HCT116 (cell line): ENCODE results near the gene CARD14. TPM values are rescaled to one million over a fixed set of nuclear protein-coding genes. Genes with fewer than 3 reads are reported as not detected.

Experiments used
- ATAC-seq: fragments of 200-7000 bp; cut with Tn5 transposase; 2 replicates; pipeline ENCODE4 v1.9.1; 2020; ENCODE audit warnings: mild to moderate bottlenecking, moderate library complexity
- BruUV-seq: library from RNA; stranded (reverse); fragments of 400-500 nt; replicated peaks from 2 replicates; lab custom pipeline; 2021; lab: Mats Ljungman, UMichigan
- CTCF ChIA-PET: fragments of 300-600 bp; sonication (Branson Sonifier 250); formaldehyde crosslinking; loops from one replicate; lab custom pipeline; 2021; ENCODE audit warnings: antibody characterized with exemption; lab: Charles Lee
- POLR2A ChIA-PET: fragments of 300-600, 350-600 bp; sonication (Branson Sonifier 250); formaldehyde crosslinking; loops from one replicate; lab custom pipeline; 2021; ENCODE audit warnings: antibody characterized with exemption; lab: Charles Lee
- RAD21 ChIA-PET, 2 experiments: fragments of 300-600 bp; sonication (Branson Sonifier 250); formaldehyde crosslinking; loops; one replicate each; lab custom pipeline; 2023; ENCODE audit warnings: low total read pairs in 2 of 2; ENCODE audit not compliant: uncharacterized antibody in 2 of 2, unreplicated experiment in 2 of 2, low non-redundant PET in 1 of 2; lab: Charles Lee
- DNase-seq: peaks from one replicate; pipeline ENCODE4 v3.0.0-alpha.2; 2010; ENCODE audit warnings: low read depth, low spot score
- H2AFZ ChIP-seq: fragments of 200-600 bp; shearing (Covaris generic), sonication (generic); 2 replicates; pipeline ENCODE4 v1.6.1; 2017; ENCODE audit warnings: low read depth, mixed run types, mixed read lengths, antibody characterized with exemption, low read length; ENCODE audit not compliant: poor library complexity, severe bottlenecking
- H3K27ac ChIP-seq: 2 replicates; pipeline ENCODE4 v1.5.1; 2012; ENCODE audit warnings: low read depth, low read length
- H3K27me3 ChIP-seq: fragments of 200-600 bp; sonication (generic); 2 replicates; pipeline ENCODE4 v1.6.1; 2016; ENCODE audit warnings: mixed run types, low read length, mixed read lengths; ENCODE audit not compliant: insufficient read depth
- H3K36me3 ChIP-seq, 2 experiments: fragments of 200-500 bp in 1 of 2; fragments of 200-600 bp in 1 of 2; sonication (Bioruptor generic) in 1 of 2; sonication (generic) in 1 of 2; 2 replicates each; pipeline versions ENCODE4 v1.5.1 to v1.6.1; 2014 to 2016; ENCODE audit warnings: low read length in 2 of 2, inconsistent platforms in 1 of 2, mixed read lengths in 1 of 2, mixed run types in 1 of 2; ENCODE audit not compliant: insufficient read depth in 2 of 2, control insufficient read depth in 1 of 2
- H3K4me1 ChIP-seq, 2 experiments: fragments of 200-600 bp in 1 of 2; sonication (generic) in 1 of 2; 2 replicates each; pipeline versions ENCODE4 v1.5.1 to v1.6.1; 2012 to 2017; ENCODE audit warnings: low read length in 2 of 2, inconsistent platforms in 1 of 2, mild to moderate bottlenecking in 1 of 2, mixed read lengths in 1 of 2, mixed run types in 1 of 2, moderate library complexity in 1 of 2; ENCODE audit not compliant: insufficient read depth in 2 of 2, control insufficient read depth in 1 of 2
- H3K4me2 ChIP-seq: fragments of 200-600 bp; sonication (generic); 2 replicates; pipeline ENCODE4 v1.6.1; 2017; ENCODE audit warnings: mixed run types, low read length, mixed read lengths
- H3K4me3 ChIP-seq, 2 experiments: fragments of 200-600 bp in 1 of 2; sonication (generic) in 1 of 2; replicated peaks in 1 of 2; 2 replicates each; pipeline ENCODE4 v1.5.1; 2011 to 2016; ENCODE audit warnings: low read length in 2 of 2, control low read depth in 1 of 2, low read depth in 1 of 2, mild to moderate bottlenecking in 1 of 2, mixed read lengths in 1 of 2, mixed run types in 1 of 2
- H3K79me2 ChIP-seq: fragments of 200-600 bp; sonication (generic); 2 replicates; pipeline ENCODE4 v1.6.1; 2017; ENCODE audit warnings: mild to moderate bottlenecking, mixed run types, low read length, moderate library complexity, mixed read lengths; ENCODE audit not compliant: insufficient read depth
- H3K9ac ChIP-seq: fragments of 200-600 bp; sonication (generic); 2 replicates; pipeline ENCODE4 v1.6.1; 2016; ENCODE audit warnings: low read length, mixed read lengths
- H3K9me2 ChIP-seq: fragments of 200-600 bp; sonication (generic), shearing (Covaris generic); 2 replicates; pipeline ENCODE4 v1.6.1; 2017; ENCODE audit warnings: mixed run types, mild to moderate bottlenecking, moderate library complexity; ENCODE audit not compliant: insufficient read depth
- H3K9me3 ChIP-seq, 2 experiments: fragments of 200-500 bp in 1 of 2; fragments of 200-600 bp in 1 of 2; sonication (Bioruptor generic) in 1 of 2; sonication (generic) in 1 of 2; 2 replicates each; pipeline ENCODE4 v1.6.1; 2014 to 2017; ENCODE audit warnings: low read length in 2 of 2, mixed read lengths in 2 of 2, inconsistent platforms in 1 of 2, low read depth in 1 of 2, mild to moderate bottlenecking in 1 of 2, mixed run types in 1 of 2, moderate library complexity in 1 of 2; ENCODE audit not compliant: control insufficient read depth in 1 of 2, insufficient read depth in 1 of 2
- H4K20me1 ChIP-seq: fragments of 200-600 bp; sonication (generic), shearing (Covaris generic); 2 replicates; pipeline ENCODE4 v1.6.1; 2017; ENCODE audit warnings: mixed run types, mild to moderate bottlenecking, moderate library complexity; ENCODE audit not compliant: insufficient read depth
- ATF3 ChIP-seq: IDR thresholded peaks from 2 replicates; pipeline ENCODE4 v1.6.1; 2012
- CBX3 ChIP-seq: IDR thresholded peaks from 2 replicates; pipeline ENCODE4 v1.6.1; 2012; ENCODE audit warnings: low read depth
- CTCF ChIP-seq, 3 experiments: fragments of 200-600 bp in 1 of 3; sonication (generic) in 1 of 3; IDR thresholded peaks in 2 of 3; conservative IDR thresholded peaks in 1 of 3; 2 replicates each; pipeline ENCODE4 v1.5.1; 2012 to 2017; ENCODE audit warnings: low read depth in 2 of 3, low read length in 2 of 3, antibody characterized with exemption in 1 of 3, borderline replicate concordance in 1 of 3, control low read depth in 1 of 3, mild to moderate bottlenecking in 1 of 3, mixed read lengths in 1 of 3, mixed run types in 1 of 3, moderate library complexity in 1 of 3; ENCODE audit not compliant: insufficient read depth in 1 of 3
- POLR2AphosphoS5 ChIP-seq: IDR thresholded peaks from 2 replicates; pipeline ENCODE4 v1.6.1; 2011; ENCODE audit warnings: mild to moderate bottlenecking, low read depth, low read length, moderate library complexity
- SRF ChIP-seq: IDR thresholded peaks from 2 replicates; pipeline ENCODE4 v1.6.1; 2012; ENCODE audit warnings: low read depth
- ZFX ChIP-seq: fragments of 450-650 bp; IDR thresholded peaks from 2 replicates; pipeline ENCODE4 v1.6.1; 2017
- ZNF274 ChIP-seq: fragments of 200-500 bp; sonication (Bioruptor generic); IDR thresholded peaks from 2 replicates; pipeline ENCODE4 v1.6.1; 2014; ENCODE audit warnings: mild to moderate bottlenecking, low read depth, low read length, inconsistent platforms
- intact Hi-C: fragments of 100-400 bp; cut with micrococcal nuclease; formaldehyde crosslinking; loops from 2 replicates; pipeline ENCODE4 v1.10.0; 2022
- total RNA-seq: library from RNA; stranded (reverse); gene quantifications from one replicate; pipeline ENCODE4 v1.2.1, GENCODE V29; 2021; ENCODE audit not compliant: unreplicated experiment

Gene CARD14
- total RNA-seq, 1 experiment from 2014 or later, result 0.25 TPM

GRCh38 chr17:80224683-80225082, 54.9 kb downstream of the CARD14 start:
- H3K9ac ChIP-seq, result no peak overlapping the region
- H3K4me1 ChIP-seq, result peaks cover 4 to 8% of the 10 kb centered on the region in 2 experiments; a peak in 3 of 4 replicates
- DNase-seq, result no peak
- H3K4me3 ChIP-seq, result no peak overlapping the region
- no peaks in the 10 kb centered on the region for H3K36me3 ChIP-seq
- no peaks in the 10 kb centered on the region for H3K9me2 ChIP-seq
- CTCF ChIA-PET, result no interaction called here
- TF ChIP-seq ZFX (no peak), ZNF274 (no peak), CTCF (IDR thresholded peaks at IDR 0.05 in 2 of 3, conservative IDR thresholded peaks at IDR 0.05 in 1 of 3; ENCODE audit: borderline replicate concordance in 1 of 3, insufficient read depth in 1 of 3, low read depth in 2 of 3, low read length in 2 of 3) (no peak), SRF (no peak), ATF3 (no peak), POLR2AphosphoS5 (no peak)
- RAD21 ChIA-PET, result no interaction called here
- intact Hi-C loops, result no loop called here
- no peaks in the 10 kb centered on the region for H3K9me3 ChIP-seq
- H3K27me3 ChIP-seq, result no peaks in the 10 kb centered on the region
- H4K20me1 ChIP-seq, result no peaks in the 10 kb centered on the region
- POLR2A ChIA-PET, result no interaction called here
- peaks cover 4% of the 10 kb centered on the region for H3K79me2 ChIP-seq
- no peak overlapping the region for H3K27ac ChIP-seq
- no peak overlapping the region for H2AFZ ChIP-seq
- BruUV-seq, result no TSS peak
- no peak overlapping the region for H3K4me2 ChIP-seq
- no peak for ATAC-seq

- DNase-seq (no peak), ATAC-seq (no peak)
- TF ChIP-seq CBX3, result no peak
- peaks cover 4 to 8% of the 10 kb centered on the region in 2 experiments; a peak in 3 of 4 replicates for H3K4me1 ChIP-seq
- no peak overlapping the region for H2AFZ ChIP-seq
- RAD21 ChIA-PET, result no interaction called here
- no peaks in the 10 kb centered on the region for H3K27me3 ChIP-seq
- H3K9ac ChIP-seq, result no peak overlapping the region
- H3K9me2 ChIP-seq, result no peaks in the 10 kb centered on the region
- no peak overlapping the region for H3K4me3 ChIP-seq
- no peak overlapping the region for H3K4me2 ChIP-seq
- no peaks in the 10 kb centered on the region for H4K20me1 ChIP-seq
- CTCF ChIA-PET, result no interaction called here
- no peaks in the 10 kb centered on the region for H3K36me3 ChIP-seq
- no TSS peak for BruUV-seq
- no peak overlapping the region for H3K27ac ChIP-seq
- H3K9me3 ChIP-seq, result no peaks in the 10 kb centered on the region
- intact Hi-C loops, result no loop called here
- no peaks in the 10 kb centered on the region; the same call in 1 of the 2 replicates for H3K79me2 ChIP-seq
- POLR2A ChIA-PET, result no interaction called here
Observed at GRCh38 chr17:80225230-80225629, 55.4 kb downstream of the CARD14 start.
